HG02970 (cell line): Measurements from ENCODE around the gene HHEX.

ENCODE experiments used
- ATAC-seq: cut with Tn5 transposase; IDR thresholded peaks from one replicate; pipeline ENCODE4 v1.9.1; 2021; ENCODE audit warnings: mild to moderate bottlenecking, moderate library complexity, moderate number of reproducible peaks; ENCODE audit not compliant: unreplicated experiment, low FRiP score

The HHEX gene

DNA sequence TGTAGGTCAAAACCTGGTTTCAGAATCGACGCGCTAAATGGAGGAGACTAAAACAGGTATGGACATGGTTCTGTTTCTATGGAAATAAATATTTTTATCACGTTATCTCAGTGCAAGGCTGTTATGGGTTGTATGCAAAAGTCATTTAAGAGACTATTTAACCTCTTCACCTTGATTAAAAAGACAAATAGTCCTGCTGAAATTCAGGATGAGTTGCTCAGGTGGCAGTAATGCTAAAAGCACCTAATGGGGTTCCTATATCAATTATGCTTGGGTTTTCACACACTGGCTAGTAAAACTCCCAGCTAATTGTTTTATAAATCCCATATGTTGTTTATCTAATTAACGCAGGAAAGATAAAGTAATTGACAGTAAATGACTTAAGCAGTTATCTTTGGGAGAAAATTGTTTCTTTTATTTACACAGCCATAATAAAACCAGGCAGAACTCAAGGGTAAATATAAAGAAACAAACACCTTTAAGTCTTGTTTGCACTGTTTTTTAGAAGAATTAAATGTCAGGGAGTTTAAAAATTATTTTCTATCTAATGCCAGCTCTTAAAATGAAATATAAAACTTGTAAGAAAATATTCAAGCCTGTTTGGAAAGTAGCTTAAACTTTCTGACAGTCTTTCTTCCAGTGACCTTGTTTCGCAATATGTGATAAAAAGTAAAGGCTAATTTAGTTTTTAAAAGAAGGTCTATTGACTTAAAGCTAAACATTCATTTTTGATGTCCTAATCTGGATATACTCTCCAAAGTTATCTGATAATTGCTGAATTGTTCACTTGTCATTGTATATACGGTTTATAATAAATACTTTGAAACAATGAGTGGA lies 3.2 kb downstream of the HHEX start:
- ATAC-seq = no peak

- ATAC-seq = no peak
Observed at GRCh38 chr10:92693534-92693893, 3.8 kb downstream of the HHEX start.

GRCh38 chr10:92695679-92696605 lies 6.2 kb downstream of the HHEX start:
- no peak for ATAC-seq

DNA sequence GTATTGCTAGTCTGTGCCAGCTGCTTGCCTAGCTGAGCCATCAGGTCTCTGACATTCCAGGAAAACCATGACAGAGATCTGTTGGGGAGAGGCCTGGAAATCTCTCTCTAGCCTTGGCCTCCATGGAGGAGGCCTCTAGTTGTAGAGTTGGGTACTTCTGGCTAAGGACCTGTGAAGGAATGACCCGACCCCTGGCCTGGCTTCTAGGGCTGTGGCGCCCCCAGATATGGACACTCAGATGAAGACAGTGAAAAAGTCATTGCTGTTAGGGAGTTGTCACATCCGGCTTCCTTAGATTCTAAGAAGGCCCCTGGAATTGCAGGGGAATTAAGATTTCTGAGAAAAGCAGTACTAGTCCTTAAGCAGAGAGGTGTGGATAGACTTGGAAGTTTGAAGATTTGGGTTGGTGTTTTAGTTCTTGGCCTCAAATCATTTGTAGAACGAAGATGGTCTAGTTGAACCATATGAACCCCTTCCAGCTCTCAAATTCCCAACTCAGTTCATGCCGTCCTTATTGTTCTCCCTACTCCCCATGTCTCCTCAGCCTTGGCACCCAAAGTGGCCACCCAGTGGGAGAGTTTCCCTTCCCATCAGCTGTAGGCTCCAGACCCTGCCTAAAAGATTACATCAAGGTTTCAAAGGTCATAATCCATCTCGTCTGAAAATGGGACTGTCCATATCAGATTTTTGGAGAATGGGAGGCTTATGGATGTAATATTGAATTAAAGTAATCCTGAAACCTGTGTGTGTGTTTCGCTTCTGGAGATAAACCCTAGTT lies 7.0 kb downstream of the HHEX start:
- no peak for ATAC-seq

DNA sequence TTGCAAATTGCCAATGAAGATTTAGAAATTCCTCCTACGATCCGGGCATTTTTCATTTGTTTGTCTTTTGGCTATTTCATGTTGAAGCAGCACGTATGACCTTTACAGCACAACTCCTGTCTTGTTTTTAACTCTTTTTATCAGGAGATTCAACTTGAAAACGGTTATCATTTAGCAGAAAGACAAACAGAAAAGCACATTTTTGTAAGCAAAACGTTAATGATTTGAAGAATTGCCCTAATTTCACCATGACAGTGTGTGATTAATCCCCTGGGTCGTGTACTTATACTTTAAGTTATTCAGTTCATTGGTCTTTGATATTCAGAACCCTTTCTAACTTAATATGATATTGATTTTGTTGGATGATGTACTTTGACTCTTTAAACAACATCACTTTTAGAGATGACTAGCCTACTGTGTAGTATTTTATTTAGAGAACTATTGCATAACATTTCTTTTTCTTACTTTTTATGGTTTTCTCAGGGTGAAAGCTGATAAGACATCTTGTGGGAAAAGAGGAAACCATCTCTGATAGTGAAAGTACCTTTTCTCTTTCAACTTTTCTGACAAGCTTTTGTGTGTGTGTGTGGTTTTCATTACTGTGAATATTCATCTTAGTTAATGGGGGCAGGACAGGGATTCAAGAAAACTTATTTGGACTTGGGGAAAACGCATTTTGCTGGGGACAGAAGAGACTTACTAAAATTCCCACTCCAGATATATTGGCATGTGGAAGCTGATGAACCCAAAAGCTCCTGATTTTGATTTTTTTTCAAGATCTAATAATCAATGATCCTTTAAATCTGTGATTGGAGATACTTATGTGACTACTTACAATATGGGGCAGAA lies 8.1 kb downstream of the HHEX start:
- no peak for ATAC-seq

- ATAC-seq = no peak
Observed at GRCh38 chr10:92699193-92699517, 9.4 kb downstream of the HHEX start.

DNA sequence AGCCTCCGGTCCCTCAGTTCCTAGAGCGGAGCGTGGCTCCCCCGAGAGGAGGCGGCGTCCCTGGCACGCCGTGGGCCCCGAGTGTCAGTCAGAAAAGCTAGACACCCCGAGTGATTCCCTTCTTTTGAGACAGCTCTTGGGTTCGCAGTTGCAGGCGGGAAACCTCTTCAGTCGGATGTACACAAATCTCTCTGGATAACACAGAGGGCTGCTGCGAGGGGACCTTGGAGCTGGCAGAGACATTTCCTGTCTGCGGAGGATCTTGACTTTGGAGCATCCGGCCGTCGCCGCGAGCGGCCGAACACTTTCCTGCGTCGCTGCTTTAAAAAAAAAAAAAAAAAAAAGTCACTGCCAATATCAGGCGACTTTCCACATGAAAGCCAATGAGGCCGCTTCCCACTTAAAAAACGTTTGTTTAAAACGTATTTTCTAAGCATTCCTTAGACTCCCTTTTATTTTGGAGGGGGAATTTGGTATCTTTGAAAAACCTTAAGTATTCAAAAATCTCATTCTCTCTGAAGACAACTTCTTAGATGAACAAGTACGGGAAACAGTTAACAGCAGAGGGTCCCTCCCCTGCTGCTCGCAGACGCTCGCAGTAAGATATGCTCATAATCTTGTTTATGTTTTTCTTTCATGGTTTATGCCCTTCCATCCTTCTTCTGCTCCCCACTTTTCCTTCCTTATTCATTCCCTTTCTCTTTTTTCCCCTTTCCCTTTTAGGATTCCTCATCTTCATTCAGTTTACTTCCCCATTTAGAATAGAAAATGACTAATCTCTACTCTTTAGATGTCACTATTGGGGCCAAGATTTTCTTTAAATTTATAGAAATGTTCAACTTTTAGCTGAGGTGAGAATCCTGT lies 10.0 kb downstream of the HHEX start:
- ATAC-seq = no peak

DNA sequence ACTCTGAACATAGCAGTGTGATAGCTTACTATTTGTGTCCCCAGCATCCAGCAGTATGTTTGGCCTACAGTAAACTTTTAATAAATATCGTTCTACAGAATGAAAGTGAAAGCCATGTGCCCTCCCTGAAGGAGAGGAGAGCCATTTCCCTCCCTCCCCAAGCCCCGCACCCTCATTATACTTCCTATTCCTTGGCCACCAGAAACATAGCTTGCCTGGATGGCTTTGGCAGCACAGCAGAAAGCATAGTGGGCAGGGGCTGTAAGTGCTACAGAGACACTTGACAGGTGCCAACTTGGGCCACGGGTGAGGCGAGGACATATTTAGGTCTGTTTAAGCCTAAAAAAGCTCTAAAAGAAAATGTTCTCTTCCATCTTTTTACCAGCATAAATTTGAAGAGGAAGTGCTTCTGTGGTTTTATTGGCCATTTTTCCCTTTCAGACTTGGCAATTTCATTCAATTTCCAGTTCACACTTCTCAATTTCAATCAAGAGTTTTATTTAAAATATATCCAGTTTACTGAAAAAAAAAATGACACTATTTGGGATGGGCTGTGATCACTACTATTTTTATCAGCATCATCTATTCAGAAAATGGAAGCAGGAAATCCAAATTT lies 12.7 kb downstream of the HHEX start:
- no peak for ATAC-seq

GRCh38 chr10:92712016-92712889 lies 22.5 kb downstream of the HHEX start:
- no peak for ATAC-seq

DNA sequence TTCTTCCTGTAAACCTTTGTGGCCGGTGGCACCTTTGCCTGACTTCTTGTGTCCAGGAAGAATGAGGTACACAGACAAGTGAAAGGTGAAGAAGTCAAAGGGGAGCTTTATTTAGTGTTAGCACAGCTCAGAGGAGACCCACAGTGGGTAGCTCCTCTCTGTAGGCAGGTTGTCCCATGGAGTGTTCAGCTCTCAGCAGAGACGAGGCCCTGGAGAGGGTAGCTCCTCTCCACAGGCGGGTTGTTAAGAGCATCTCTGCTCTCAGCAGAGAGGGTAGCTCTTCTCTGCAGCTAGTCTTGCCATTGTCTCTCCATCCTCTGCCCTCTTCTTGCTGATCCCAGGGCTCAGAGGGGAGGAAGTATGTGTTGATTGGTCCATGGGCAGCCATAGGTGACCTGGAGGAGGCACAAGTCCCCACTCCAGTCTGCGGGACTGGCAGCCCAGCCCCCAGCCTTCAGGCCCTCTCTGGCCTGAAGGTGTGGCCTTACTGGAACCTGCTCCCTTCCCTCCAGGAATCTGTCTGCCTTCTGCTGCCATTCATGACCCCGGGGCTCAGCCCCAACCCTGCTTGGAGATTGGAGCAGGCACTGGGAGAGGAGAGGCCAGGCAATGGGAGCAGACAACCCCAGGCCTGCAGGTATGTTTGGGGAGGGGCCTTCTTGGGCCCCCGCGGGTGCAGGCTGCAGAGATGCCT lies 24.5 kb downstream of the HHEX start:
- no peak for ATAC-seq

- no peak for ATAC-seq
Observed at GRCh38 chr10:92714872-92715271, 25.1 kb downstream of the HHEX start.

- no peak for ATAC-seq
Observed at GRCh38 chr10:92719991-92720830, 30.5 kb downstream of the HHEX start.

DNA sequence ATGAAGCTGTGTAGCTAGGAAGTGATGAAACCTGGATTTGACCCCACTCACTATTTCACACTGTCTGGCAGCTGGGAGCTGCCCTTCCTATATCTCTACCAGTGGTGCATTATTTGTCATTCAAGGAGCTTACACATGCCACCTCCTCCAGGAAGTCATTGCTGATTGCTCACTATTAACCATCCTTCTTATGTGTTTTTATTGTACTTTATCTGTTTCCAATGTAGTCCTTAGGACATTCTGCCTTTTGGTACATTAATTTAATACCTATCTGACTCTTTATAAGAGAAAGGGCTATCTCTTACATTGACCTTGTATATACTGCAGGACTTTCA lies 31.0 kb downstream of the HHEX start:
- no peak for ATAC-seq

GRCh38 chr10:92722349-92722748 lies 32.6 kb downstream of the HHEX start:
- no peak for ATAC-seq

DNA sequence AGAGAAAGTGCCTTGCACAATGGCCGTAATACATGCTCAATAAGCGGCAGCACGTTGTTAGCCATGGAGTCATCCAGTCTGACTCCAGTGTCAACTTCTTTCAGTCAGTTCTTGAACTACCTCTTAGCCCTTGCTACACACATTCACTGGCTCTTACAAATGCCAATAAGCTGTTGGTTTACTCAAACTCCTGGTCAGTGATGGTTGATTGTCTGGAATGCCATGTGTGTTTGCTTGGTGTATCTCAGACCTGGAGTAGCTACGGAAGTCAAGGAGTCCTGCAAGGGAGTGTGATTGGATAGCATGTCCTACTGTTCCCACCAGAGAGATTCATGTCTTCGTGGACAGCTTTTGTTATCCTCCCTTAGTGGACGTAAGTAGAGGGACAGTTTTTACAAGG lies 37.4 kb downstream of the HHEX start:
- no peak for ATAC-seq

DNA sequence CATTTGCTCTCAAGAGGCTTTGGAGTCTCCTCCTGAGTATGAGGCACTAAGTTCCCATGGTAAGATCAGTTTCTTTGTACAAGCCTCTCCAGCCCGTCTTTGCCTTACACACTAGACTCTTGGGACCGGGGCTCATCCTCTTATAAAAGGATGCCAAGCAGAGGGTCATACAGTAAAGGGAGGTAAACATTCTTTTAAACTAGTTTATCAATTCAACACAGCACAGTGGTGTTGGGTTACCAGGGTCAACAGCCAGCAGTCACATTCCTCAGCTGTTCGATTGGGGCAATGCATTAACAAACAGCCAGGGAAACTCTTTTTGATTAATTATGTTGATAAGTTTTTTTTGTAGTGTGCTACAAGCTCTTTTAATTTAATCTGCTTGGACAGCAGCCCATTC lies 37.8 kb downstream of the HHEX start:
- no peak for ATAC-seq
